Measurements from ENCODE around the gene PNLDC1. TPM values are rescaled to one million over a fixed set of nuclear protein-coding genes. Genes with fewer than 3 reads are reported as not detected.
"Not testable (repeated sequence)": the region's sequence is repeated elsewhere in the genome, so short reads cannot be mapped to it uniquely, and the experiment has no call there.

The PNLDC1 gene
- total RNA-seq, 2 experiments from 2014 or later: 0.42 to 0.96 TPM

DNA sequence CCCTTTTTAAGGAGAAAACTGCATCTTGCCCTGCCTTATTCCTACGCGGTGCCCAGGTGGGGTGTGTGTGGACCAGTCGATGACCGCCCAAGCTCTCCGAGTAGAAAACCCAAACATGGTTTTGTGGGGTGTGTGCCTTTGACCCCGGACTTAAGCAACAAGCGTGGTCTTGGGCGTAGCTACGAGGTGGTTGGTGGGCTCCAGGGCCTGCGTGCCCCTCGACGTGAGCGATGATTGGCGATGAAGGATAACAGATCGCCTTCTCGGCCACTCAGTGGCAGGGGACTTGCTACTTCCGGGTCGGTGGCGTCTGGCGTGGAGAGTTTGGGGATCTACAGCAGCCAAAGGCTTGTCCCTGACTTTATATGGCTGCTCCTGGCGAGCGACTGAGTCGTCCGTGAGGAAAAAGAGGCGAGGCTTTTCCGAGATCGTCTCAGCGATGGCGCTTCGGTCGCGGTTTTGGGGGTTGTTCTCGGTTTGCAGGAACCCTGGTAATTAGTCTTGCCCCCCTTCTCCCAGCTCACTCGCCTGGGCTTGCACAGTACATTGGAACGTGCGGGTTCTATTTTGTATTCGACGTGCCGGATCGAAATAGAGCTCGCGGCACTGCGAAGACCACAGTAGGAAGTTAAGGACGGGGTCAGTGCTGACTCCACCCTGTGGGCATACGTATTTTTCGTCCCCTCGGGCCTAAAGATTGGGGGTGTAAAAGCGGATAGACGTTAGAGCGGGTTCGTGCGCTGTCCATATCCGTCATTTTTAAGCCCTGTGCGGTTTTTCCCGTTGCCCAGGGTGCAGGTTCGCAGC, 9.7 kb upstream of the PNLDC1 start, which contains the start of gene MRPL18:
Gene MRPL18 (plus strand): TSS at position 319 of the 807 bp plus-strand sequence. CDS start 121 bp downstream, at position 440.
- peak within 1 kb of the TSS; percentile 88 for H3K4me3 Mint-ChIP-seq
- DNase-seq: peak; percentile 81
- peaks cover 36% of the 10 kb centered on the region for H3K36me3 Mint-ChIP-seq
- peaks cover 46% of the 10 kb centered on the region for H3K4me1 Mint-ChIP-seq
- no peaks in the 10 kb centered on the region for H3K27me3 Mint-ChIP-seq
- no peaks in the 10 kb centered on the region for H3K9me3 Mint-ChIP-seq
- peak within 1 kb of the TSS; percentile 91 for H3K27ac Mint-ChIP-seq
- ATAC-seq (ENCODE audit: low read depth): peak; percentile 84
- POLR2A ChIA-PET: interaction anchor here (0.5 to 5.8 kb wide), 33 partner anchors 8 to 978 kb away, joined by 3 to 89 read pairs (median 4); partner anchors contain the start of genes ACAT2, PNLDC1, SOD2 and WTAP

DNA sequence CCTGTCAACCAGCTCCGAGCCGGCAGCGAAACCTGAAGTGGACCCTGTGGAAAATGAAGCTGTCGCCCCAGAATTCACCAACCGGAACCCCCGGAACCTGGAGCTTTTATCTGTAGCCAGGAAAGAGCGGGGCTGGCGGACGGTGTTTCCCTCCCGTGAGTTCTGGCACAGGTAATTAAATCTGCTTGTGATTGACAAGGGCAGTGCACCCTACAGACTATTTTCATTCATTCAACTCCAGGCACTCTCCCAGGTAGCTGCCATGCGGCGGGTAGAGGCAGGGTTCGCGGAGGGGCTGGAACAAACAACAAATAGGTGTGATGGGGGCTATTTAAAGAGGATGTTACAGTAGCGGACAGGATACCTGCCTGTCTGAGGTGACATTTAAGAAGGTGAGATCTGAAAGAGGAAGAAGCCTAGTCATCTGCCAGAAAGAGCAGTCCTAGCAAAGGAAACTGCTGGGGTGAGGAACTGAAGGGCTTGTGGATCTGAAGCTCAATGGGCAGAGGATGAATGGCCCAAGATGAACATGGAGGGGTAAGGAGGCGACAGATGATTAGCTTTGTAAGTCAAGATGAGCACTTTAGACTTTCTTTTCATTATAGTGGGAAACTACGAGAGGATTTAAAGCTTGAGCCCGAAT, 9.0 kb upstream of the PNLDC1 start:
- Mint-ChIP-seq H3K4me1 (peaks cover 43% of the 10 kb centered on the region), H3K36me3 (peaks cover 35% of the 10 kb centered on the region)
- POLR2A ChIA-PET: interaction anchor here (0.5 to 5.8 kb wide), 15 partner anchors 9 to 979 kb away, joined by 3 to 89 read pairs (median 6); partner anchors contain the start of genes ACAT2, PNLDC1, SOD2 and WTAP

DNA sequence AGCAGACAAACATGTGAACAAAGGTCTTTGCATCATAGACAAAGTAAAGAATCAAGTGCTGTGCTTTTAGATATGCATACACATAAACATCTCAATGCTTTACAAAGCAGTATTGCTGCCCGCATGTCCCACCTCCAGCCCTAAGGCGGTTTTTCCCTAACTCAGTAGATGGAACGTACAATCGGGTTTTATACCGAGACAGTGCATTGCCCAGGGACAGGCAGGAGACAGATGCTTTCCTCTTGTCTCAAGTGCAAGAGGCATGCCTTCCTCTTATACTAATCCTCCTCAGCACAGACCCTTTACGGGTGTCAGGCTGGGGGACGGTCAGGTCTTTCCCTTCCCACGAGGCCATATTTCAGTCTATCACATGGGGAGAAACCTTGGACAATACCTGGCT, 5.1 kb upstream of the PNLDC1 start:
- H3K9me3 Mint-ChIP-seq; H3K27me3 Mint-ChIP-seq; ATAC-seq (ENCODE audit: low read depth); DNase-seq; H3K27ac Mint-ChIP-seq; POLR2A ChIA-PET; H3K4me3 Mint-ChIP-seq: not testable (repeated sequence)
- H3K4me1 Mint-ChIP-seq: peaks cover 35% of the 10 kb centered on the region
- peaks cover 26% of the 10 kb centered on the region for H3K36me3 Mint-ChIP-seq

More for the DNA sequence above, 9.0 kb upstream of the PNLDC1 start:
- no peaks in the 10 kb centered on the region for H3K9me3 Mint-ChIP-seq
- peak overlapping the region; percentile 88 for H3K4me3 Mint-ChIP-seq
- peak; percentile 43 for DNase-seq
- ATAC-seq (ENCODE audit: low read depth): no peak
- peak overlapping the region; percentile 91 for H3K27ac Mint-ChIP-seq
- no peaks in the 10 kb centered on the region for H3K27me3 Mint-ChIP-seq

DNA sequence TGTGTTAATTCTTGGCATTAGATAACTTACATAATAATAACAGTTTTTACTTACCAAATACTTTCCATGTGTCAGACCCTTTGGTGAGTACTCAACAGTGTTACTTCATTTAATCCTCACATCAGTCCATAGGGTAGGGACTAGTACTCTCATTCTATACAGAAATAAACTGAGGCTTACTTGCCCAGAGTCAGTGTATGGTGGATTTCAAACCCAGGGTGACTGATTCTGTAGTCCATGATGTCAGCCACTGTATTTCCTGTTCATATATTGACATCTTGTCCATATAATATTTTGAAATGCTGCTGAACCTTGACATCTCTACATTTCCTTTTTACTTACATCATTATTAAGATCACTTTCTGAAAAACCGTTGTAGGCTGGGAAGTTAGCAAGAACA, 2.5 kb upstream of the PNLDC1 start:
- Mint-ChIP-seq H3K4me3 (no peak overlapping the region), H3K36me3 (peaks cover 18% of the 10 kb centered on the region), H3K27me3 (no peaks in the 10 kb centered on the region), H3K9me3 (no peaks in the 10 kb centered on the region), H3K4me1 (peaks cover 20% of the 10 kb centered on the region), H3K27ac (no peak overlapping the region)
- no peak for ATAC-seq (ENCODE audit: low read depth)
- no peak for DNase-seq
- POLR2A ChIA-PET: interaction anchor here (1.5 kb wide), 1 partner anchor 71 kb away, joined by 4 read pairs; the partner anchor contains the start of gene WTAP

DNA sequence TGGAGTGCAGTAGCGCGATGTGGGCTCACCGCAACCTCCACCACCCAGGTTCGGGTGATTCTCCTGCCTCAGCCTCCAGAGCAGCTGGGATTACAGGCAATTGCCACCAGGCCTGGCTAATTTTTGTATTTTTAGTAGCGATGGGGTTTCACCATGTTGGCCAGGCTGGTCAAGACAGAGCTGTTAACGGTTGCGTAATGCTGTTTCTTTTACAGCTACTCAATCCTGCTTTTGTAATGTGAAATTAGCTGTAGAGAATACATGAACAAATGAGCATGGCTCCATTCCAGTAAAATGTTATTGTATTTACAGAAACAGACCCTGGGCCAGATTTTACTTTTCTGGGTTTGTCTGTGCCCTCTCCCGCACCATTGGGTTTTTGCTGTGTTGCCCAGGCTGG, 1.9 kb downstream of the PNLDC1 start:
- H3K27me3 Mint-ChIP-seq: no peaks in the 10 kb centered on the region
- H3K27ac Mint-ChIP-seq: no peak overlapping the region
- peaks cover 6% of the 10 kb centered on the region for H3K36me3 Mint-ChIP-seq
- POLR2A ChIA-PET: interaction anchor here (1.4 to 1.8 kb wide), 2 partner anchors 12 to 18 kb away, joined by 3 to 5 read pairs; partner anchors contain the start of genes MRPL18 and TCP1
- no peak overlapping the region for H3K4me3 Mint-ChIP-seq
- no peak for DNase-seq
- no peaks in the 10 kb centered on the region for H3K9me3 Mint-ChIP-seq
- ATAC-seq (ENCODE audit: low read depth): no peak
- H3K4me1 Mint-ChIP-seq: peaks cover 4% of the 10 kb centered on the region

DNA sequence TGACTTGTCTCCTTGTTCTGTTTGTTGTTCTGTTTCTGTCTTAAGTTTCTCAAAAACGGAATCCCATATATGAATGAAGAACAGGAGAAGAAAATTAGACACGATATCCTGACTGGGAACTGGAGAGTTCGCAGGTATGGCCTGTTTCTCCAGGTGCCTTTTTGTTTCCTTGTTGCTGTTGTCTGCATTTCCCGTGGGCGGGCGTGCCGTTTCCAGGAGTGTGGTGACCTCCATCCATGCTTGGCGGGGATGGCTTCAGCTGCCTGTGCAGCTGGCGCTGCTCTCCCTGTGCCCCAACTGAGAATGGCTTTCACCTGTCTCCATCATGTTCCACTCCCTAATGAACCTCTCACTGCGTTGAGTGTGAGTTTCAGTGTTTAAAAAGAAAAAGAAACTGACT, 4.4 kb downstream of the PNLDC1 start:
- Mint-ChIP-seq H3K27ac (no peak overlapping the region), H3K4me1 (peaks cover 2% of the 10 kb centered on the region)

DNA sequence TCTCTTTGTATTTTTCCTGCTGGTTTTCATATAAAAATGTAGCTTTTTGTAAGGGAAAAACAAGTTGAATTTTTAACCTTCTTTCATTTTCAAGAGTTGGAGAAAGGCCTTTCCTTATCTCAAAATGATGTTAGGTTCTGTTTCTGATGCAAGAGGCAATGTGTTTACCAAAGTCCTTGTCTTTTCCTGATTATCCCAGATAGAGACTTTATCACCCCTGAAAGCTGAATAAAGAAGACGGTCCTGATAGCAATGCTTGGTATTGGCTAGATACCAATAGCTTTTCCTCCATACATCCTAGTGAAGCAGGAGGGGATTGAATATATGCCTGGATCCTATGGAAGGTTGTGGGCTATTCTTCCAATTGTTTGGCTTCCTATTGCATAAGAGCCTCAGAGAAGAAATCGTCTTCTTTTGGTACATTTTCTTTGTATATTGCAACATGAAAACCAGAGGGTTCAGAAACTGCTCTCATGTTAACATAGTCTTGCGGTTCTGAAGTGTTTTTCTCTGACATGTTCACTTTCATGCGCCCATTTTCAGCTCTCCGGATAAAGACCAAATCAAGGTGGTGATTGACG, 5.5 kb downstream of the PNLDC1 start:
- Mint-ChIP-seq H3K4me3 (no peak overlapping the region), H3K27me3 (no peaks in the 10 kb centered on the region), H3K36me3 (peaks cover 2% of the 10 kb centered on the region), H3K27ac (no peak overlapping the region), H3K9me3 (no peaks in the 10 kb centered on the region), H3K4me1 (peaks cover 4% of the 10 kb centered on the region)
- no peak for DNase-seq
- ATAC-seq (ENCODE audit: low read depth): no peak
- POLR2A ChIA-PET: interaction anchor here (0.6 to 1.7 kb wide), 2 partner anchors 14 to 21 kb away, joined by 3 to 6 read pairs; no protein-coding TSS in a partner anchor

More for the DNA sequence above, 4.4 kb downstream of the PNLDC1 start:
- no peak for DNase-seq
- no peaks in the 10 kb centered on the region for H3K27me3 Mint-ChIP-seq
- H3K36me3 Mint-ChIP-seq: peaks cover 2% of the 10 kb centered on the region
- no peaks in the 10 kb centered on the region for H3K9me3 Mint-ChIP-seq
- H3K4me3 Mint-ChIP-seq: no peak overlapping the region
- POLR2A ChIA-PET: interaction anchor here (1.7 kb wide), 1 partner anchor 13 kb away, joined by 6 read pairs; no protein-coding TSS in a partner anchor
- ATAC-seq (ENCODE audit: low read depth): no peak

DNA sequence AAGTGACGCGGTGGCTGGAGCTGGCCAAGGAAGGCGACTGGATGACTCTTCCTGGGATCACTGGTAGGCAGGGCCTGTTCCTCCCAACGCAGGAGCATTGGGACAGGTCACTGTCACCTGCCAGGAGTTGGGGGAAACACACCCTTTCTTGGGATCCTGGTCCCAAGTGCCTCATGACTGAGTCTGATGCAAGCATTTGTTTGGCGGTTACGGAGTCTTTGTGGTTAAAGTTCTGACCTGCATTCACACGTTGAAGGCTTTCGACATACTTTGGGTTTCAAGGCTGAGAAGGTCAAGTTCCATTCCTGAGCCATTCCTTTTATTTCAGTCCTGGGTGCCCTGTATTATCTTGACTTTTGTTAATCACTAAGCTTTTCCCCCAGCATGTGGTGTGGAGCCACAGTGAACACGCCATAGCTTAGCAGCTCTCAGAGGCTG, 6.0 kb downstream of the PNLDC1 start:
- no peak overlapping the region for H3K4me3 Mint-ChIP-seq
- POLR2A ChIA-PET: interaction anchor here (0.6 to 1.7 kb wide), 3 partner anchors 15 to 112 kb away, joined by 3 to 6 read pairs (median 3); no protein-coding TSS in a partner anchor
- no peaks in the 10 kb centered on the region for H3K27me3 Mint-ChIP-seq
- H3K27ac Mint-ChIP-seq: no peak overlapping the region
- no peaks in the 10 kb centered on the region for H3K9me3 Mint-ChIP-seq
- peaks cover 2% of the 10 kb centered on the region for H3K36me3 Mint-ChIP-seq
- DNase-seq (no peak), ATAC-seq (ENCODE audit: low read depth) (no peak)
- peaks cover 4% of the 10 kb centered on the region for H3K4me1 Mint-ChIP-seq

DNA sequence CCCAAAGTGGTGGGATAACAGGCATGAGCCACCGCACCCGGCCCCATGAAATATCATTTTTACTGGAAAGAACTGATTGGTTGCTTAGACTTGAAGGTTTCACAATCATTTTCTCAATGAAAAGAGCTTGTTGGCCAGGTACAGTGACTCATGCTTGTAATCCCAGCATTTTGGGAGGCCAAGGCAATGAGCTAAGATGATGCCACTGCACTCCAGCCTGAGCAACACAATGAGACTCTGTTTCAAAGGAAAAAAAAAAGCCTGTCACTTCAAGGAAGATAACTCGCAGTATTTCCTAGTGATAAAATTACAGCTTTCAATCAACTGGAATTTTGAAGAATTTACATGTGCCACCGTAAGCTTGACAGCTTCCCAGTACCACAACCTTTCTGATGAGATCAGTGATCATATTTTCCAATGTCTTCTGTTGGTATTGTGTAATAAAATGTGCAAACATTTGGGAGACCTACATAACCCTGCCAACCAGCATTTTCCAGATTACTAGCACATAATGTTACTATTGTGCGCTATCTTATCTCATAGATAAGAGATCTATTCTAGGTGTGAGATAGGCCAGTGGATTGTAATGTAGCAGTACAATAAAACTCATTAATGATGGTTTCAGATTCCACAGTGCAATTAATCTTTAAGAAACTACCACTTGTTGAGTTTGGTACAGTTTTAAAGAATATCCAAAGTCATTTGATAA, 7.2 kb downstream of the PNLDC1 start:
- Mint-ChIP-seq H3K36me3 (peaks cover 2% of the 10 kb centered on the region), H3K27ac (no peak overlapping the region), H3K27me3 (no peaks in the 10 kb centered on the region), H3K4me1 (peaks cover 6% of the 10 kb centered on the region), H3K9me3 (no peaks in the 10 kb centered on the region), H3K4me3 (no peak overlapping the region)
- POLR2A ChIA-PET: interaction anchor here (1.0 kb wide), 1 partner anchor 114 kb away, joined by 3 read pairs; no protein-coding TSS in a partner anchor
- DNase-seq: no peak
- no peak for ATAC-seq (ENCODE audit: low read depth)

DNA sequence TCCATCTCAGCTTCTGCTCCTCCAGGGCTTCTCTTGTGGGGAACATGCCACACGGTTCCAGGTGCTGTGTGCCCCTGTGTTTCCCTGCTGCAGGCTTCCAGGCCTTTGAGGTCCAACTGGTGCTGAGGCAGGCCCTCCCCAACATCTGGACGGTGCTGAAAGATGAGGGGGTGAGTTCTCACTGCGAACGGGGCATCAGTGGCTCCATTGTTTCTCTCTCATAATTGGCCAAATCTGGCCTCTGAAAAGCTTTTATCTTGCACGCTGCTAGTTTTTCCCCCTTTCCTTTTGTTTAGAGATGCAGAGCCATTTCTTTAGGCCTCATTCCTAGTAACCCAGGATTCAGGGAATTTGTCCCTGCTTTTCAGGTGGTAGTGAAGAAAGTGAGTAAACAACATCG, 8.6 kb downstream of the PNLDC1 start:
- ATAC-seq (ENCODE audit: low read depth) (no peak), DNase-seq (no peak)
- Mint-ChIP-seq H3K4me1 (peaks cover 6% of the 10 kb centered on the region), H3K36me3 (peaks cover 2% of the 10 kb centered on the region), H3K27me3 (no peaks in the 10 kb centered on the region), H3K27ac (no peak overlapping the region), H3K9me3 (no peaks in the 10 kb centered on the region), H3K4me3 (no peak overlapping the region)
- POLR2A ChIA-PET: interaction anchor here (0.6 to 1.9 kb wide), 2 partner anchors 11 to 60 kb away, joined by 3 to 6 read pairs; no protein-coding TSS in a partner anchor

DNA sequence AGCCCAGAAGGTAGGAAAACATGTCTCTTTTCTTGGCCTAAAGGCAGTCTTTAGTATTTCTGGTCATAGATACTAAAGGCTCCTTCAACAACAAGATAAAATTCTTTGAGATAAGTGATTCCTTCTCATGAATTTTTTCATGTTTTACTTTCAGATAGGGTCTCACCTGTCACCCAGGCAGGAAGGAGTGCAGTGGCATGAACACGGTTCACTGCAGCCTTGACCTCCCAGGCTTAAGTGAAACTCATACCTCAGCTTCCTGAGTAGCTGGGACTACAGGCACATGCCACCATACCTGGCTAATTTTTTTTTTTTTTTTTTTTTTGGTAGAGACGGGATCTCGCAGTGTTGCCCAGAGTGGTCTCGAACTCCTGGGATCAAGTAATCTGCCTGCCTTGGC, 9.1 kb downstream of the PNLDC1 start:
- DNase-seq (no peak), ATAC-seq (ENCODE audit: low read depth) (no peak)
- peaks cover 2% of the 10 kb centered on the region for H3K36me3 Mint-ChIP-seq
- peaks cover 6% of the 10 kb centered on the region for H3K4me1 Mint-ChIP-seq
- no peaks in the 10 kb centered on the region for H3K27me3 Mint-ChIP-seq
- POLR2A ChIA-PET: interaction anchor here (0.5 to 1.9 kb wide), 3 partner anchors 10 to 117 kb away, joined by 3 to 6 read pairs (median 4); no protein-coding TSS in a partner anchor
- H3K27ac Mint-ChIP-seq: no peak overlapping the region
- H3K4me3 Mint-ChIP-seq: no peak overlapping the region
- H3K9me3 Mint-ChIP-seq: no peaks in the 10 kb centered on the region

DNA sequence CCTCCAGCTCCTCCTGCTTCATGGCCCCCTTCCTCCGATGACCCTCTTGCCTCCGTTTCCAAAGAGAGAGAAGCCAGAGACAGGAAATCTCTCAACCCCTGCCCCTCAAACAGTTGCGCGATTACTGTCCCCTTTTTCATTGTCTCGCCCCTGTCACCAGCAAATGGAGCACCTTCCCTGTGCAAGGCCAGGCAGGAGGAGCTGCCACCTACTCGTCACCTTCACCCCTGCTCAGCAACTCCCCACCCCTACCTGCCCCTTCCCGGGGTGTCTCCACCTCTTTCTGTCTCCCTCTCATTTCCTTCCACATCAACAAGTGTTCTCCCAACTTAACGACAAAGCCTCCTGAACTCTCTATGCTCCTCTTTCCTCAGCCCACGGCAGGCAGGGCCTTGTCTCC, 13.7 kb downstream of the PNLDC1 start:
- no peak for ATAC-seq (ENCODE audit: low read depth)
- no peaks in the 10 kb centered on the region for H3K9me3 Mint-ChIP-seq

More for the DNA sequence above, 13.7 kb downstream of the PNLDC1 start:
- Mint-ChIP-seq H3K36me3 (no peaks in the 10 kb centered on the region), H3K27me3 (no peaks in the 10 kb centered on the region), H3K4me3 (no peak overlapping the region), H3K4me1 (peaks cover 6% of the 10 kb centered on the region), H3K27ac (no peak overlapping the region)
- no peak for DNase-seq
- POLR2A ChIA-PET: interaction anchor here (2.9 kb wide), 1 partner anchor 24 kb away, joined by 6 read pairs; the partner anchor contains the start of genes MRPL18 and TCP1

Data from activated naive CD8-positive, alpha-beta T cell treated with anti-CD3 and anti-CD28 coated beads, Interleukin-2, amount 10 ng/mL, durations not matched to agents 7 days and 5 days (primary cell).